GM19324 (cell line): ENCODE measurements around the gene FCN2.

Experiments used
- ATAC-seq: cut with Tn5 transposase; IDR thresholded peaks from one replicate; pipeline ENCODE4 v1.9.1; 2021; ENCODE audit warnings: mild to moderate bottlenecking, moderate library complexity; ENCODE audit not compliant: unreplicated experiment, low FRiP score

Gene FCN2

GRCh38 chr9:134899818-134900217 lies 19.2 kb downstream of the FCN2 start:
- no peak for ATAC-seq

- no peak for ATAC-seq
Observed at GRCh38 chr9:134902936-134903335, 22.3 kb downstream of the FCN2 start.

DNA sequence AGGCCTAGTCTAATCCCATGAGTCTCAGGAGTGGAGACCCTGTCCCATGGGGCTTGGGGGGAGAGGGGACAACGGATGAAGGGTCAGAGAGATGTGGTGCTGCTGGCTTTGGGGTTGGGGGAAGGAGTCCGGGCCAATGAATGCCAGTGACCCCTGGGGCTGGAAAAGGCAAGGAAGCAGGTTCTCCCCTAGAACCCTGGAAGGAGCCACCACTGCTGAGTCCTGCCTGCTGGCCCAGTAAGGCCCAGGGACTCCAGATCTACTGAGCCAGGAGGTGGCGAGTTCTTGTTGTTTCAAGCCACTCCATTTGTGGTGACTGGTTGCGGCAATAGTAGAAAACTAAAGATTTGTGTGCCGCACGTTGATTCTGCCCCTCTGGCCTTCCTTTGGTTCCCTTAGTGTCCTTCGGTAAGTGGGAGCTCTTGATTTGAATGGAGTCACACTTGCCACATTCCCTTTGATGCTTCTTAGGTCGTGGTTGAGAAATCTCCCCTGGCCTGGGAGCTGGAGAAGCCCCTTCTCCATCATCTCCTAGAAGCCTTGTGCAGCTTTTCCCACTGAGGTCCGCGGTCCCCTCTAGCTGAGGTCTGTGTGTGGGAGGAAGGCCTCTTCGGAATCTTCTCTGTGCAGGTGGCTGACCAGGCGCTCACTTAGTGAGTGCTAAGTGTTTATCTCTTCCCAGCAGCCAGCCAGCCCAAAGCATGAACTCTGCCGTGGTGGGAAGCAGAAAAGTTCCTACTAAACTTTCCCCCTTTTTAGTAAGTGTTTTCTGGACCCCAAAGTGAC lies 28.1 kb downstream of the FCN2 start:
- no peak for ATAC-seq

GRCh38 chr9:134909511-134910481 lies 29.2 kb downstream of the FCN2 start:
- no peak for ATAC-seq

- ATAC-seq: no peak
Observed at GRCh38 chr9:134912126-134912840, 31.7 kb downstream of the FCN2 start.

- no peak for ATAC-seq
Observed at GRCh38 chr9:134913041-134913712, 32.6 kb downstream of the FCN2 start.

- no peak for ATAC-seq
Observed at GRCh38 chr9:134913713-134914500, 33.3 kb downstream of the FCN2 start.

- ATAC-seq: no peak
Observed at GRCh38 chr9:134914501-134914834, 33.9 kb downstream of the FCN2 start.

GRCh38 chr9:134915046-134915985 lies 34.7 kb downstream of the FCN2 start:
- ATAC-seq: no peak

DNA sequence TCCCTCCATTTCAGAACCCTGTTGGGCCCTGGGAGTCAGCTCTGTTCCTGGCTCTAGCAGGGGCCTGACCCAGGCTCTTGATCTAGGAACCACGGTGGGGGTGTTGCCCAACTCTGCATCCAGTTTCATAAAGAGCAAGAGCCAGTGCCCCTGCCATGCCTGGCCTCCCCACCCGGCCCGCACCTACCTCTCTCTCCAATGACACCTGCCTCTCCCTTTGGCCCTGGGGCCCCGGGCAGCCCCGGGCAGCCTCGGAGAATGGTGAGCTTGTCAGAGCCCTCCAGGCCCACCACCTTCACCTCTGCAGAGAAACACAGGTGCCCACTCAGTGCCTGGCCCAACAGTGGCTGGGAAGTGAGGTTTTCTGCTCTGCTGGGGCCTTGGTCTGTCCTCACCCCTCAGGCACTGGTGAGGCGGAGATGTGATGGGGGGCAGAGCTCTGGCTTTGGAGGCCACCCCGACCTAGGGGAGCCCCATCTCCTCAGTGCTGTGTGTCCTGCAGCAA lies 35.6 kb downstream of the FCN2 start:
- no peak for ATAC-seq

DNA sequence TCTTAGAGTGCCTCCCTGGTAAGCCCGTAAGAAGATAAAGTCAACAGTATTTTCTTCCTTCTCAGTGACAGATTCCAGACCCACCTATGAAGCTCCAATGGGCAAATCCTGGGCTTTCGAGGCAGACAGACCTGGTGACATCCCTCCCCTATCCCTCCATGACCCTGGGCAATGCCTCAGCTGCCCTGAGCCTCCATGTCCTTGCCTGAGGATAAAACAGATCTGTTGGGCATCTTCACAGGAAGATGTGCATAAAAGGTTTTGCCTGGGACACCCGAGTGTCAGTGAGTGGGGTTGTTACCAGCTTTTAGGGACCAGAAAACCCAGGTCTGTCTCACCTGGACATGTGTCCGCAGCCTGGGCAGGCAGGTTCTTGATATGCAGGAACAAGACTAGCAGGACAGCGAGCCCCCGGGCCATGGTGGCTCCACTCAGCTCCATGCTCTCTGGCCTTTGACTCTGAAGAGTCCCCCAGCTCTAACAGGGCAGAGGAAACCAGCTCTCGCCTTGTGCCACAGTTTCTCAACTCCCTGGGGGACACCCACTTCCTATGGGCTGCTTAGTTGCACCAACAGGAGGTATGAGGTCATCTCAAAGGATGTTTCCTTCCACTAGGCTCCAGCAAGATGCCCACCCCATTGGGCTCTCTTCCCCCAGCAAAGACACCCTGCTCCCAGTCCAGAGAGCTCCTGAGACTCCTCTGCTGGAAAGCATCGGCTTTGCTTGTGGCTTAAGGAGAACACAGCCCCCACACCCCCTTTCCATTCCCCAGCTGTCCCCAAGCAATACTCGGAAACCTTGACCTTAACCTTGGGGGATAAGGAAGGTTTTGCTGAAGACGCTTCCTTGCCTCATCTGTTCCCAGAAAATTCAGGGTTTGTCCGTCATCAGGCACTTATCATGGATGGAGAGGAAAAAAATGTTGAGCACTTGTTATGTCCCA lies 37.1 kb downstream of the FCN2 start, which contains the start of gene FCN1:
TSS of gene FCN1 (minus strand) at position 482 of the 943 bp plus-strand sequence. CDS start at position 441, 41 bp downstream.
- ATAC-seq: no peak

- no peak for ATAC-seq
Observed at GRCh38 chr9:134918646-134919045, 38.0 kb downstream of the FCN2 start.

DNA sequence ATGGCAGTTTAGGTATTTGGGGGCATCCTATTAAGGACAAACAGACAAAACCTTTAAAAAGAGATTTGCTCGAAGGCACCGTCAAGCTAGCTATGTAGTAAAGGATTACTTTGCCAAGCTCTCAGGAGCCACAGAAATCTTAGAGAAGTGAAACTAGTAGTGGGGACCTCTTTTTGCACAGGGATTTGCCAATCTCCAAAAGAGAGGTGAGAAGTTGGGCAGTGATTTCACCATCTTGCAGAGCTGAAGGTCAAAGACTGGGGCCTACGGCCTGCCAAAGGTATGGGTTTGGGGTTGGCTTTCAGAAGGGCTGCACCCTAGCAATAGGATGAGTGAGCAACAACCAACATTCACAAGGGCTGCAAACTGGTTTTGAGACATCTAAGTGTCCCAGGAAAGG lies 38.7 kb downstream of the FCN2 start:
- ATAC-seq: no peak

DNA sequence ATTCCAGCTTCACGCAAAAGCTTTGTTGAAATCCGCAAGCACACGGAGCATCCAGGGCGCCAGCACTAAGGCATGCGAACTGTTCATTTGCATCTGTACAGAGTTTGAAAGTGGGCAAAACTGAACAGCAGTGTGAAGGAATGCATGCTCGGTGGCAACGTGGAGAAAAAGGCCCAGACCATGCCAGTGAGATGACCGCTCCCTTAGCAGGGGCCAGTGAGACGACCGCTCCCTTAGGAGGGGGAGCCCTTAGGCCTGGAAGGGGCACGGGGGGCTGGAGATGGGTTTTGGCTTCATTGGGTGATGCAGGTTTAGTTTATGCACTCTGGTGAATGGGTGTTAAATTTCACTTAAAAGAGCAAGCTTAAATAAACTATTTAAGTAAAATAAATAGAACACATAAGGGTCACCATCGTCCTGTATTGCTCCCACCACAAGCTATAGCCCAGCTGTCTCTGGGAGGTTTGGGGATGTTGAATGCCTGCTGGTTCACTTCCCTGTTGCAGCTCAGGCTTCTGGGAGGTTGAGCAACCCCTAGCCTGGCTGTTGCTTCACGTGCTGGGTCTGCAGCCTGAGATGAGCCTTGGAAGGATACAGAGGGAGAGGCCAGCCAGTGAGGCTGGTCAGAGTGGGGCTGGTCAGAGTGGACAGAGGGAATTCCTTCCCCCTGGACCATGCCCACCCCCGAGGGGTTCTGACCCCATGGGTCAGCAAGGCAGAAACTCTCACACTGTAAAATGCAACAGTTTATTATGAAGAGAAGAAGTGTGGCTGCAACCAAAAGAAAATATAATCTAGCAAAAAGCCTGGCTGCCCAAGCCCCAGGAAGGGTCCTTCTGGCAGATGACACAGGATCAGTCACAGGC lies 41.7 kb downstream of the FCN2 start:
- no peak for ATAC-seq

DNA sequence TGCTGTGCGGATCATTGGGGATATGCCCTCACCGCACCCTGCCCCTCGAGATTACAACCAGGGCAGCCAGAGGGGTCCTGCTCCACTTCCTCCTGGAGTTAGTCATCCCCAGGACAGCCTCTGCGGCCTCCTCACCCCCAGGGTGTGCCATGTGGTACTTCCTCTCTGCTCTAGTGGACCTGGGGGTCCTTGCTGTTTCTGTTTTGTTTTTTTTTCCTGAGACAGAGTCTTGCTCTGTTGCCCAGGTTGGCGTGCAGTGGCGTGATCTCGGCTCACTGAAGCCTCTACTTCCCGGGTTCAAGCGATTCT lies 42.3 kb downstream of the FCN2 start:
- ATAC-seq: no peak

DNA sequence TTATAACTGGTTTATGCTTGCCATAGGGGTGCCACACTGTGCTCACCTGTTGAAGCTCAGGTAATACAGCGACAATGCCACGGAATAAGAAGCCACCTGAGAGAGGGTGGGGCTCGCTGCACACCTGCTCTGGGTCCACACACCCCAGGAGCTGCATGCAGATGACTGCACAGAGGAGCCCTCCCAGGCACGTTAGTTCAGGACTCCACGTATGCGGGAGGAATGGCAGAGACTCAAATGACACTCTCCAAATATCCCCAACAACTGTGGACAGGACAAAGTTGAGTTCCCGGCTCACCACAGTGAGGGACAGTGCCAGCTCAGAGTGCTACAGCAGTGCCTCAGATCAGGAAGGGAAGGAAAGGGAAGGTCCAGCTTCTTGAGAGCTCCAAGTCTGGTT lies 42.9 kb downstream of the FCN2 start:
- ATAC-seq: no peak
